ENCODE measurements around the gene KCNK6. TPM values are rescaled to one million over a fixed set of nuclear protein-coding genes. Genes with fewer than 3 reads are reported as not detected.

The KCNK6 gene
- total RNA-seq, 1 donor from 2014 or later: 16.2 TPM

GRCh38 chr19:38329651-38330050 is 10.0 kb downstream of the KCNK6 start:
- TF ChIP-seq POLR2A (IDR thresholded peaks at IDR 0.05): no peak
- TF ChIP-seq, protein P1, sequence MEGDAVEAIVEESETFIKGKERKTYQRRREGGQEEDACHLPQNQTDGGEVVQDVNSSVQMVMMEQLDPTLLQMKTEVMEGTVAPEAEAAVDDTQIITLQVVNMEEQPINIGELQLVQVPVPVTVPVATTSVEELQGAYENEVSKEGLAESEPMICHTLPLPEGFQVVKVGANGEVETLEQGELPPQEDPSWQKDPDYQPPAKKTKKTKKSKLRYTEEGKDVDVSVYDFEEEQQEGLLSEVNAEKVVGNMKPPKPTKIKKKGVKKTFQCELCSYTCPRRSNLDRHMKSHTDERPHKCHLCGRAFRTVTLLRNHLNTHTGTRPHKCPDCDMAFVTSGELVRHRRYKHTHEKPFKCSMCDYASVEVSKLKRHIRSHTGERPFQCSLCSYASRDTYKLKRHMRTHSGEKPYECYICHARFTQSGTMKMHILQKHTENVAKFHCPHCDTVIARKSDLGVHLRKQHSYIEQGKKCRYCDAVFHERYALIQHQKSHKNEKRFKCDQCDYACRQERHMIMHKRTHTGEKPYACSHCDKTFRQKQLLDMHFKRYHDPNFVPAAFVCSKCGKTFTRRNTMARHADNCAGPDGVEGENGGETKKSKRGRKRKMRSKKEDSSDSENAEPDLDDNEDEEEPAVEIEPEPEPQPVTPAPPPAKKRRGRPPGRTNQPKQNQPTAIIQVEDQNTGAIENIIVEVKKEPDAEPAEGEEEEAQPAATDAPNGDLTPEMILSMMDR (IDR thresholded peaks at IDR 0.05): no peak
- no peak for DNase-seq (ENCODE audit: extremely low spot score in 2 of 2)
- intact Hi-C loops (cut with DNase I): no loop called here
- no peaks in the 10 kb centered on the region for H3K9me3 ChIP-seq
- H3K27ac ChIP-seq: no peak overlapping the region
- H3K4me3 ChIP-seq: no peak overlapping the region
- H3K36me3 ChIP-seq: peaks cover 0 to 21% of the 10 kb centered on the region in 2 donors
- H3K4me1 ChIP-seq: no peaks in the 10 kb centered on the region
- no peaks in the 10 kb centered on the region for H3K27me3 ChIP-seq

DNA sequence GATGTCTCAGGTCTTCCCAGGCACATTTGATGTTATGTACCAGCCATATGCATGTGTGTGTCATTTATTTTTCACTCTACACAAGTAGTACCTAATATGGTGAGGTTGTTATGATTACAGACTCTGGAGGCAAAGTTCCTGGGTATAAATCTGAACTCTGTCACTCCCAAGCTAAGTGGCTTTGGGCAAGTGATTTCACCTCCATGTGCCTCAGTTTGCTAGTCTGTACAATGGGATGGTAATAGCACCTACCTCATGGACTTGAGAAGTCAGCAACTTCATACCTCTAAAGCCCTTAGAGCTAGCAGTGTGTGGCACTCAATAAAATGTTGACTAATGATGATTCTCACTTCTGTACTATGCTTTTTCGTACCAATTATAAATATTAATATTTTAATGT is 12.1 kb downstream of the KCNK6 start:
- H3K4me3 ChIP-seq: no peak overlapping the region
- DNase-seq (ENCODE audit: extremely low spot score in 2 of 2): no peak
- H3K36me3 ChIP-seq: peaks cover 0 to 18% of the 10 kb centered on the region in 2 donors
- no peaks in the 10 kb centered on the region for H3K9me3 ChIP-seq
- TF ChIP-seq, protein P1 (IDR thresholded peaks at IDR 0.05): no peak
- no peak for TF ChIP-seq POLR2A (IDR thresholded peaks at IDR 0.05)
- TF ChIP-seq POLR2AphosphoS5 (IDR thresholded peaks at IDR 0.05; ENCODE audit: insufficient read depth in 1 of 2, low read depth in 1 of 2): no peak
- intact Hi-C loops (cut with DNase I): loop anchor here (1.0 kb wide), 1 partner anchor 9 kb away; no protein-coding TSS in a partner anchor
- no peaks in the 10 kb centered on the region for H3K27me3 ChIP-seq
- no peaks in the 10 kb centered on the region for H3K4me1 ChIP-seq
- no peak overlapping the region for H3K27ac ChIP-seq

- Histone ChIP-seq H3K9me3 (no peaks in the 10 kb centered on the region), H3K27ac (no peak overlapping the region), H3K27me3 (no peaks in the 10 kb centered on the region), H3K4me1 (peaks cover 8% of the 10 kb centered on the region), H3K4me3 (no peak overlapping the region), H3K36me3 (peaks cover 0 to 3% of the 10 kb centered on the region in 2 donors)
- TF ChIP-seq POLR2A (IDR thresholded peaks at IDR 0.05) (no peak), POLR2AphosphoS5 (IDR thresholded peaks at IDR 0.05; ENCODE audit: insufficient read depth in 1 of 2, low read depth in 1 of 2) (no peak)
- TF ChIP-seq, protein P1 (IDR thresholded peaks at IDR 0.05): no peak
- DNase-seq (ENCODE audit: extremely low spot score in 2 of 2): no peak
- intact Hi-C loops (cut with DNase I): no loop called here
These were observed 13.6 kb downstream of the KCNK6 start for GRCh38 chr19:38333245-38333644.

DNA sequence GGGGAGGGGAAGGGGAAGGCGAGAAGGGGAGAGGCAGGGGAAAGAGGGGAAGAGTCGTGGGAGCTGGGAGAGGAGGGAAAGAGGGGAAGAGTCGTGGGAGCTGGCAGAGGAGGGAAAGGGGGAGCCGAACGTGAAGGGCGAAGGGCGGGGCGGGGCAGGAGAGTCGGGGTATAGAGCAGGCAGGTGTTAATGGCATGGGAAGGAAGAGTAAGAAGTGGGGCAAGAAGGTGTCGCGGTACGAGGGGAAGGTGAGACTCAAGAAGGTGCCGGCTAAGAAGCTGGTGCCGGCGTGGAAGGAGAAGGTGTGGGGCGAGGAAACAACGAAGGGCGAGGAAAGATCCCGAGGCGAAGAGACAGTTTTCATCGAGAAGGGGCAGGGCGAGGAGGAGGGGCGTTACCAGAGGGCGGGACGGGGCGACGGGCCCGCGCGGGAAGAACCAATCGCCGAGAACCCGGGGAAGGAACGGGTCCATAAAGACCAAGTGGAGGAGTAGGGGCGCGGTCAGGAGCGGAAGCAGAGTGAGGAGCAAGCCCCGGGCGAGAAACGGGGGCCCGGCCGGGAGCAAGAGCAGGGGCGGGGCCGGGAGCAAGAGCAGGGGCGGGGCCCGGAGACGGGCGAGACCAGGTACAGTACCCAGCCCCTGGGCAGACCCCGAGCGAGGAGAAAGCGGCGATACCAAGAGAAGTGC is 16.4 kb downstream of the KCNK6 start:
- TF ChIP-seq POLR2A (IDR thresholded peaks at IDR 0.05) (peak in 1 of 2 donors; percentile 37), POLR2AphosphoS5 (IDR thresholded peaks at IDR 0.05; ENCODE audit: insufficient read depth in 1 of 2, low read depth in 1 of 2) (peak; percentile 65 to 78)
- TF ChIP-seq, protein P1 (IDR thresholded peaks at IDR 0.05): no peak
- no peaks in the 10 kb centered on the region for H3K27me3 ChIP-seq
- intact Hi-C loops (cut with DNase I): loop anchor here (1.0 kb wide), 1 partner anchor 92 kb away; no protein-coding TSS in a partner anchor
- H3K4me3 ChIP-seq: peak overlapping the region; percentile 69 to 72
- no peaks in the 10 kb centered on the region for H3K9me3 ChIP-seq
- H3K4me1 ChIP-seq: peaks cover 8% of the 10 kb centered on the region
- H3K36me3 ChIP-seq: no peaks in the 10 kb centered on the region
- DNase-seq (ENCODE audit: extremely low spot score in 2 of 2): peak in 1 of 2 donors; percentile 97
- peak overlapping the region; percentile 99 for H3K27ac ChIP-seq

DNA sequence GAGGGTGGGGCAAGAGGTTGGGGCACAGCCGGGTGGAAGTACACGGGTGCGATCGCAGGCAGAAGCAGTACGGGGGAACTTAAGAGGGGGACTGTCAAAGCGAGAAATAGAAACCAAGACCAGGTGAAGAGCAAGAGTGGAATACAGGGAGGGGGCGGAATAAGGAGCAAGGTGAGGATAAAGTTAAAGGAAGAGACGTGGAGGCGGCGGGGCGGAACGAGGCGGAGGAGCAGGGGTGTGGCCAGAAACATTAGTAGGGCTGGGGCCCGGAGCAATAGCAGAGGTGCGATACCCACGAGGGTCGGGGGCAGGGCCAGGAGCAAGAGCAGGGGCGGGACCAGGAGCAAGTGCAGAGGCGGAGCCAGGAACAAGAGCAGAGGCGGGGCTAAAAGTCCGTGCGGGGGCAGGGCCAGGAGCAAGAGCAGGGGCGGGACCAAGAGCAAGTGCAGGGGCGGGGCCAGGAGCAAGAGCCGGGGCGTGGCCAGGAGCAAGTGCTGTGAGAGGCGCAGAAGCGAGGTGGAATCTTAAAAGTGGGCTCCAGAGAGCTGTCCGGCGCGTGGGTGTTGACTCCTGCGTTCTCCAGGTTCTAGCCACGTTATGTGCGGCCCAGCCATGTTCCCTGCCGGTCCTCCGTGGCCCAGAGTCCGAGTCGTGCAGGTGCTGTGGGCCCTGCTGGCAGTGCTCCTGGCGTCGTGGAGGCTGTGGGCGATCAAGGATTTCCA is 17.2 kb downstream of the KCNK6 start:
- TF ChIP-seq, protein P1 (IDR thresholded peaks at IDR 0.05): no peak
- TF ChIP-seq POLR2AphosphoS5 (IDR thresholded peaks at IDR 0.05; ENCODE audit: insufficient read depth in 1 of 2, low read depth in 1 of 2): peak in 1 of 2 donors; percentile 28
- Histone ChIP-seq H3K27me3 (no peaks in the 10 kb centered on the region), H3K27ac (peak overlapping the region; percentile 99), H3K4me3 (peak overlapping the region; percentile 69 to 72), H3K4me1 (peaks cover 8% of the 10 kb centered on the region), H3K9me3 (no peaks in the 10 kb centered on the region), H3K36me3 (no peaks in the 10 kb centered on the region)
- no peak for DNase-seq (ENCODE audit: extremely low spot score in 2 of 2)
- intact Hi-C loops (cut with DNase I): no loop called here
